ENCODE results near the gene VEZF1.
"Not testable (repeated sequence)": the region's sequence is repeated elsewhere in the genome, so short reads cannot be mapped to it uniquely, and the experiment has no call there.

Gene VEZF1

DNA sequence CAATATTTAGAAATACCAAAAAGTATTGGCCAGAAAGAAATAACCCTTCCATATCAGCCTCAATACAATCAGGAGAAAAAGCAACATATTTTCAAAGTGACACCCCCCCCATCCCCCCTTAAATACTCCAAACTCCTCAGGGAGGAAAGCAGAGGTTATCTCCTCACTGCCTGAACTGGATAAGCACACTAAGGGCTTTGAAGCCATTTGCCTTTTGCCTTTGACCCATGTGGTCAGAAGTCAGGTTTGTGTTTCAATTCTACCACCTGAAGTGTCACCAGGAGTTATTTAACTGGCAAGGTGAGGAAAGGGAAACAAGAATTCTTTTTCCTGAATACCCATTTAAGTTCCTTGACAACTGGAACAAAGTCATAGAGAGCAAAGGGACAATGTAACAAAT lies 3.5 kb upstream of the VEZF1 start:
- TF ChIP-seq GATA1 (IDR thresholded peaks at IDR 0.05; ENCODE audit: low read depth, low read length) (no peak), POLR2A (IDR thresholded peaks at IDR 0.05; ENCODE audit: low read length) (peak; percentile 31)
- DNase-seq: peak; percentile 19 to 25

DNA sequence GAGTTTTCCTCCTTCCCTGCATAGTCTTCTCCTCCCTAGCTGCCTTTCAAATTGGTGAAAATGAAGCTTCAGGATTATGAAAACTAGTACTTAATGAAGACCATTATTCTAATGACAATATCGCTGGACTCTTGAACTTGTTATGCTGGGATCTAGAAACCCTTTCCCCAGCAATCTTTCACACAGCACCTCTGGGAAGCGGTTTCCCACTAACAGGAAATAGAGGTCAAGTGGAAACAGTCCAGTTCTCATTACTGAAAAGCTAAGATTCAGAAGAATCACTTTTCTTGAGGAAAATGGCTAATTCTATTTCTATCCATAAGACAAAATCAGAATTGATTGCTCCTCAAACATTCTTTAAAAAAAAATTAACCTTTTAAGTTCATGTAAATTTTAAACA lies 2.0 kb upstream of the VEZF1 start:
- DNase-seq: no peak
- TF ChIP-seq POLR2A (IDR thresholded peaks at IDR 0.05; ENCODE audit: low read length) (no peak), GATA1 (IDR thresholded peaks at IDR 0.05; ENCODE audit: low read depth, low read length) (no peak)

DNA sequence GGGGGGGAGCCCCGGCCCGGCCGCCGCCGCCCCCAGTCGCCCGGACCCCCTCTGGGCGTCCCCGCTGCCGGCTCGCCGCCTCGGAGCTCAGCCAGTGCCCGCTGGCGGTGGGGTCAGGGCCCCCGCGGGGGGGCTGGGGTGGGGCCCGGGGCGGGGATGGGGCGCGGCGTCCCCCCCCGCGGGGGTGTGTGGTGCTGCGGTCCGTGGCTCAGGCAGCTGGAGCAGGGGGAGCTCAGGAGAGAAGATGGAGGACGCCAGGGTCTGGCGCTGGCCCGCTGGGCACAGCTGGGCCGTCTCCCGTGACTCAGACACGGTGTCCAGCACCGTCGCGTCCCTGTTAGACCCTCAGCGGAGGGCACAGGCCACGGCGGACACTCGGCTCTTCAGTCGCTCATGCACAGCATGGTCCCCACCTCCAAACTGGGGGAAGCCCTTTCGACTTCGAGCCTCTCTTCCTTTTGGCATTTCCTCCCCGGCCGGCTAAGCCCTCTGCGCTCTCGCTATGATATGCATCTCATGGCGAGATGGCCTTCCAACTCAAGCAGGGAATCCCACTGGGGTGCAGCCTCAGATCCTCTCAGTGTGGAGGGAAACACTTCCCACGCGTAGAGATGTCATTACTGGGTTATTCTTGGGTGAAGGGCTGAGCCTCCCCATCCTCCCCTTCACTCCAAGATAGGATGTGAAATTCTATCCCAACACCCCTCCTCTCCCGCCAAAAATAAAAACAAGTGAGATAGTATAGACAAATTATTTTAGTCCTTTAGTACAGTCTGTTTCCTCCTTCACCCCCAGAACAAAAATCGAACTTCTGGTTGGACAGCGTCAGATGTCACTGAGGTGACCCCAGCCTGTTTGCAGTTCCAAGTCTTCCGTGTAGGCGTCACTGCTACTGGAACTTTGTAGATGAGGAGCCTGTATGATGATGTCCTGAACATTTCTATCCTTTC lies 522 bp upstream of the VEZF1 start:
- TF ChIP-seq GATA1 (IDR thresholded peaks at IDR 0.05; ENCODE audit: low read depth, low read length) (no peak), POLR2A (IDR thresholded peaks at IDR 0.05; ENCODE audit: low read length) (peak; percentile 84)
- peak; percentile 85 to 89 for DNase-seq

DNA sequence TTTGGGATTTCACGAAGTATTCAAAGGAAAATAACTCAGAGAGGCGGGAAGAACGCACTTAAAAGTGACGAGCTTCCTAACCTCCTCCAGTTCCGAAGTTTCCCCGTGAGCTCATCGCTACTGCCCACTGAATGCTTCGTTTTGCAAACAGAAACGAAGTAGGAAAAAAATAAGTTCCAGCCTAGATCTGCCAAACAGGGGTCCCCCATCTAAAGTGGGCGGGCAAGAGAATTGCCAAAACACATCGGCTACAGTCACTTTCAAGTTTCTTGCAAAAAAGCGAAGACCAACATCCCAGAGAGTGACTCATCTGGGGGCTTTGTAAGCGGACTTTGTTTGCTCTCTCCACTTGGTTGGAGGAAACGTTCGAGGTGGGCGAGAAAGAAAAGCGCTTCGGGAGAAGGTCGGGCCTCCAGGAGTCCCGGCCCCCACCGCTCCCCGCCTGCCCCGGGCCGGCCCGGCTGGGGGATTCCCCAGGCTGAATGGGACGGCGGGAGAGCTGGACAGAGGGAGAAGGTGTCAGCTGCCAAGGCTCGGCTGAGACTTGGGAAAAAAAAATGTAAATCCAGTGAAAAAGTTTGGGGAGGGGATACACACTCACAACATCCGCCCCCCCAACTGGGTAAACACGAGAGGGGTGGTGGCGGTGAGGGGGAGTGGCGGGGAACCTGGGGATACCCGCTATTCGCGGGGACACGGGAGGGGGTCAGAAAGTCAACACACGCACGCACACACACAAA lies 1.0 kb downstream of the VEZF1 start:
- DNase-seq: peak; percentile 59 to 71
- TF ChIP-seq POLR2A (IDR thresholded peaks at IDR 0.05; ENCODE audit: low read length) (no peak), GATA1 (IDR thresholded peaks at IDR 0.05; ENCODE audit: low read depth, low read length) (no peak)

DNA sequence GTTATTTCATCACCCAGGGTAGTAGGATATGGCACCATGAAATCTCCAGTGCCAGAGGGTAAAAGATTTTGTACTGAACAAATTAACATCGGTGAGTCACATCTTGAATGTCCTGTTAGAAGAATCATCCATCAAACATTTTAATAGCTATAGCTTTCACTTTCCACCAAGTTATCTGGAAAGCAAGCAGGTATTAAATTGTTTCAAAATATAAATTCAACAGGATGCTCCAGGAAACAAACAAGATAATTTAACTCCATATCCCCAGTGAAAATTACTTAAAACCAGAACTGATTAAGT lies 2.4 kb downstream of the VEZF1 start:
- TF ChIP-seq POLR2A (IDR thresholded peaks at IDR 0.05; ENCODE audit: low read length) (no peak), GATA1 (IDR thresholded peaks at IDR 0.05; ENCODE audit: low read depth, low read length) (no peak)
- DNase-seq: peak in 1 of 2 experiments; percentile 31

DNA sequence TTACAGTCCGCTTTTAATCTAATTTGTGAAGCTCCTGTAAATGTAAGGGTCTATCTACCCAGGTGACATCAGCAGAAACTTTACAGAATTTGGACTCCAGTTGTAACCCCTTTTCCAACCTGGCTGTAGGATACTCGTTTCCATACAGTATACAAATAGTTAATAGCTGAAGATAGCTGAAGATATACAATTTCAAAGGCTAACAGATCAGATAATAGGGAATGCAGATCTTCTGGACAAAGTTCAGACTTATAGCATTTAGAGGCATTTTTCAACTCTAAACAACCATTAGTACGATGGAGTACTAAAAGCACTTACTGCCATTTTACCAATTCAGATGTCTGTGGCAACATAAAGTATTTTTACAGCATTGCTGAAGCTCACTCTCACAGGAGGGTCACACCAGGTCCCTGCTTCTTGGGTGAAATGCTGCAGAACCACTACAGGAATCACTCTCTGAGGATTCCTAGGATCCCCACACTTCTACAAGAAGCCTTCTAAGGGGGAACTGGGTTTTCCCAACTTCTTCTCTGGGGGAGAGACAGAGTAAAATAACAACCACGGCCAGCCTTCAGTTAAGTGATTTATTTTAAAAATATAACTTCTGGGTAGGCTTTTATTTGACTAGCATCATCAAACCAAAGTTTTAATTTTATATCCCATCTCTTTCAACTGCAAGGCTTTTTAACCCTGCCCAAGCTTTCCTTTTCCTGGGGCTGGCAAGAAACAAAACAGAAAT lies 2.9 kb downstream of the VEZF1 start:
- DNase-seq: no peak
- TF ChIP-seq GATA1 (IDR thresholded peaks at IDR 0.05; ENCODE audit: low read depth, low read length) (no peak), POLR2A (IDR thresholded peaks at IDR 0.05; ENCODE audit: low read length) (no peak)

DNA sequence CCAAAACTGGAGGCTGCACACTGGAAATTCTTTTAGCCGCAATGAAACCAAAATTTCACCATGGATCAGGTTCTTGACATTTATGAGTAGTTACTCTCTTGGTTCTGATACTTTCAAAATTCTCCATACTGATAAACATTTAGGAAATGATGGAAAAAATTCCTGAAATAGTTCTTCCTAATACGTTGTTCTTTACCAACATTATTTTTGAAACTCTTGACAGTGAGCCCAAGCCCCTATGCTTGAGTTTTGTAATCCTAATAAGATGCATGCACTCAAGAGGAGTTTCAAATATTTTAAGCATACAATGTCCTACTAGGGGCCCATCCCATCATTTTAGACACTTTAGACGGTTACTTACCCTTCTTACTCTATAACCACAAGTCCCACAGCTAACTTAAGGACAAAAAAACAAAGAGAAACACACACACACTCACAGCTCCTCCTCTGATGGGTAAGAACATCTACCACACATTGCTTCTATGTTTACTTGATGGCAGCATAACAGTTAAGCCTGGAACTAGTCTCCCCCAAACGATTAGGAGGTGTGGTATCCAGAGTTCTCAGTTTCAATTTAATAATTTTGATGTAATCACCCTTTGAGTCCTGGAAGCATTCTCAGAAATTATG lies 3.7 kb downstream of the VEZF1 start:
- TF ChIP-seq POLR2A (IDR thresholded peaks at IDR 0.05; ENCODE audit: low read length) (no peak), GATA1 (IDR thresholded peaks at IDR 0.05; ENCODE audit: low read depth, low read length) (no peak)
- no peak for DNase-seq

DNA sequence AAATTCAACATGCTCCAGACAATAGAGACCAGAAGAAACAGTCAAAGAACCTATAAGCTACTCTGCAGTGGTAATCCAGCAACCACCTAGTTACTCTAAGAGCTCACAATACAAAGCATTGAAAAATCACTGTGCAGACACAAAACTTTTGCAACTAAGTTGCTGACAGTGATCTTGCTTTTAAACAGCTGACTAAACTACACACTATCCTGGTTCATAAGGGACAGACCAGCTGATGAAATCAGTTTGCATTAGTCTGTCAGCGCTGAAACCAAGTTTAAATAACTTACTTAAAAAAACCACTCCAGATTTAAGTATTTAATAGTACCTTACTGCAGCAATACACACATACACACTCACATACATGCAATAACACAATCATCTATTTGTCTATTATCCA lies 4.6 kb downstream of the VEZF1 start:
- no peak for DNase-seq
- TF ChIP-seq GATA1 (IDR thresholded peaks at IDR 0.05; ENCODE audit: low read depth, low read length): no peak

DNA sequence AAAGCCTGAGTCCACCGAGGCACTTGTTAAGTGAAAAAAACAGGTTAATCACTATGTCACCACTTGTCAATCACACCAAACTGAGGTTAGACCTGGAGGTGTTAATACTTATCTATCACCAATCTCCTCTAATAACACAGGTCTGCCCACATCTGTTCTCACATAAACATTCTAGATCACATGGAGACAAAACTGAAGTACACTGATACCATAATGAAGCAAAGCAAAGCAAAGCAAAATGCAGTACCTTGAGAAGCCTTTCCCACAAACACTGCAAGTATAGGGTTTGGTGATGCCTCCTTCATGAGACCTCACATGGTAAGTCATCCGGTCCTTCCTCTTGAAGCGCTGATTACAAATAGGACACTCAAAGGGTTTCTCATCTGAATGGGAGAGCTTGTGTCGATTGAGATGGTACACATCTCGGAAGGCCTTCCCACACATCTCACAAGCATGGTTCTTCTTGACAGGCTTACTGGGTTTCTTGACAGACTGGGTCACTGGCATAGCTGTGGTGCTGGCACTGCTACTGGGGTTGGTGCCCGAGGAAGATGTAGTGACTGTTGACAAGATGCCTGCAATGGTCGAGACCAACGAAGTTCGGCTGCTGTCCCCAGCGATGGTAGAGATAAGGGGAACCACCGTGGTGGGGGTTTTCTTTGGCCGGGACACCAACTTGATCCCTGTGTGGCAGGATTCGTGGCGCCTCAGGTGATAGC lies 5.4 kb downstream of the VEZF1 start:
- no peak for DNase-seq
- TF ChIP-seq GATA1 (IDR thresholded peaks at IDR 0.05; ENCODE audit: low read depth, low read length) (no peak), POLR2A (IDR thresholded peaks at IDR 0.05; ENCODE audit: low read length) (no peak)

DNA sequence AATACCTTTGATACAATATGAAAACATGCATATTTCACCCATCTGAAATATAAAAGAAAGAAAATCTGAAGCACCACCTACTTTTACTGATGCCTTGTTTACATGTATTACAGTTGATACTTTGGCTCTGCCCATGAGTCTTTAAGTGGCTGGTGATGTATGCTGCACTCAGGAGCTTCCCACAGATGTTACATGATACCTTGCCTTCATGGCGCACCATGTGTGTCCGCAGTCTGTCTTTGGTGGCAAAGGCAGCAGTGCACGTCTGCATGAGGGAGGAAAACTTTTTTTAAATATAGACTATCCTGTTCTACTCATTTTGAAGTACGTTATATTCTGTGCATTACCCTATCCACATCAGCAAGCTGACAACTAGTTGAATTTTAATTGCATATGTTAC lies 7.5 kb downstream of the VEZF1 start:
- DNase-seq: no peak
- no peak for TF ChIP-seq GATA1 (IDR thresholded peaks at IDR 0.05; ENCODE audit: low read depth, low read length)
- no peak for TF ChIP-seq POLR2A (IDR thresholded peaks at IDR 0.05; ENCODE audit: low read length)

DNA sequence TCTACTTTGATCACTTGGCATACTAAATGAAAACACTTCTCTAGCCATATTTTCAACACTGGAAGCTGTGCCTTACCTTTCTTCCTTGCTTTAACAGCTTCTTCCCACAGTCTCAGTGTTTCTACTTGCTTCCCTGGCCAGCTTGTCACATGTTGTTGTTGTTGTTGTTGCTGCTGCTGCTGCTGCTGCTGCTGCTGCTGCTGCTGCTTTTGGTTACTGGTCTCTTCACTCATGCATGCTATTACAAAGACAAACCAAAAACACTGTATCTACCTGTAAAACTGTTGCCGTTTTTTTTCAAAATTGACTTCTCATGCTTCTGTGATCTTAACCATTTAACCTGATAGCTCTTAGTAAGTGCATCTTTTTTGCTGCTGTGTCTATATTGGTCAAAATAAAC lies 9.0 kb downstream of the VEZF1 start:
- DNase-seq: no peak
- no peak for TF ChIP-seq GATA1 (IDR thresholded peaks at IDR 0.05; ENCODE audit: low read depth, low read length)
- TF ChIP-seq POLR2A (IDR thresholded peaks at IDR 0.05; ENCODE audit: low read length): no peak

DNA sequence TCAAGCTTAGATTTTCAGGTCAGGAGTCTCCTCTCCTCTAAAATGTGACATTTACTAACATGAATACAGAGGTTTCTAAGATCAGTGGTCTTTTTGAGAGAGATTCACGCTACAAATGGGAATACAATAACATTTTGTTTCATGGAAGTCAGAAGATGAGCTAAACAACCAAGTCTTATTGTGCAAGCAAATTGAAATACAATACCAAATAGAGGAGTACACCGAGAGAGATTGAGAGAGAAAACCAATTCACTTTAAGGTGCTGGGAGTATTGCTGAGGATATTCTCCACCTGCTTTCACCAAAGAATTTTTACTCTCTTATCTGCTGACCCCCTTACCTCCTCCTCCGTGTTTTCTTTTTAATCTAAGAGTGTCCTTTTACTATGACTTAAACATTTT lies 11.5 kb downstream of the VEZF1 start:
- TF ChIP-seq POLR2A (IDR thresholded peaks at IDR 0.05; ENCODE audit: low read length) (no peak), GATA1 (IDR thresholded peaks at IDR 0.05; ENCODE audit: low read depth, low read length) (no peak)
- no peak for DNase-seq

DNA sequence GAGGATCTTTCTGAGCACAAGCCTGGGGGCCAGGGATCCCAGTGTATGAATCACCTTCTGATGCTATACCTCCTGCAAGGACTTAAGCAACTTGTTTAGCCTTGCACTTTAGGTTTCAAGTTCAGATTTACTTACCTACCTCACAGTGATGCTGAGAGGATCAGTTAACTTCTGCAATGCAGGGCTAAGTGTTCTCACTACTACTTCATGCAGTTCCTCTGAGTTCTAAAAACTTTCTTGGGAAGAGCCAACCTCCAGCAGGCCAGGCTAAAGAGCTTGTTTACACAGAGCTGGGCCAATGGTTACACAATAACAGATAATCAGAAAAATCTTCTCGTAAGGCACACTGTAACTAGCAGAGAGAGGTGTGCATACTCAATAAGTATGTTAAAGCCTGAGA lies 13.0 kb downstream of the VEZF1 start:
- TF ChIP-seq POLR2A (IDR thresholded peaks at IDR 0.05; ENCODE audit: low read length) (no peak), GATA1 (IDR thresholded peaks at IDR 0.05; ENCODE audit: low read depth, low read length) (no peak)
- no peak for DNase-seq

DNA sequence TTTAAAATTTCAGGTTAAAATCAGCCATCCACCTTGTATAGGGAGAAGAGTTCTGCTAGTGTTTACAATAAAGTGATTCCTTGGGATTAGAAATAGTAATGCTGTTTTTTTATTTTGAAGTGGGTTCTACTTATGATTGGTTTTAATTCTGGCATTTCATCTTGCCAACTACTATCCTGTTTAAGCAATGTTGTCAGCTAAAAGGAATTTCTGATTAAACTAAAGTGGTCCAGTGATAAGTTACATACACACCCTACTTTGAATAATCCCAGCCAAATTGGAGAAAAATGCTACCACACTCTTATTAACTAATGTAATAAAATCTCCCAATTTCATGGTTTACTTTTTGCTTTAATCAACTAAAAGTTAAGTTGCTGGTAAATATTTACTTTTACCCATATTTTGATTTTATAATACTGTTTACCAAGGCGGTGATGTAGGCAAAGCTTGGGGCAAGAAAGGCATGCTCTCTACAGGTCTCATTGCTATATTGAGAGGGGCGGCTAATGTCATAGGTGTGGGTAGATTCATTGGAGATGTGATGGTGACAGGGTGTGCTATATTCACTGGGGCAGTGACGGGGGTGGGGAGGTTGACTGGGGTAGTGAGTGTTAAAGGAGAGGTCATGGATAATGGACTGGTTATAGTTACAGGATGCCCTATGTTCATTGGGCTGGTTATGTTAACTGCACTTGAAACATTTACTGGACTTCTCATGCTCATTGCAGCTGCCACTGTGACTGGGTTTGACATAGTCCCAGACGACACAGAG lies 13.8 kb downstream of the VEZF1 start:
- not testable (repeated sequence) for DNase-seq
